Heart left ventricle (tissue), 13 donors: ENCODE data around the gene CTSF.

Experiments used
- CTCF ChIP-seq, 12 donors: fragments of 200-600 bp; sonication (generic) in 4 of 12; IDR thresholded peaks; one replicate each; pipeline versions ENCODE4 v1.5.0 to v1.8.0; 2018 to 2022; ENCODE audit warnings: antibody characterized with exemption in 12 of 12, mild to moderate bottlenecking in 5 of 12
- POLR2A ChIP-seq, 2 donors: fragments of 450-650 bp; IDR thresholded peaks; one replicate each; pipeline ENCODE4 v1.6.1; 2017; ENCODE audit warnings: antibody characterized with exemption in 2 of 2, mild to moderate bottlenecking in 2 of 2, moderate library complexity in 2 of 2
- donor health status: ischemic (EF 13 %, LVEDD 7.1; RV severe dilation, severe dysfunction).
- donor health status: DM: no; HTN: yes; CAD: no.
- donor health status: DM: no; HTN: no; CAD: no.
- donor health status: ischemic (EF 25% LVEDD 6.9; RV normal size, moderate dysfunction).
- donor health status: ischemic (EF 25% LVEDD 5.7; RV mildly dilated, moderate dysfunction).
- donor health status: ischemic (EF 35%, LVEDD 5.7; RV mildly dilated, moderate dysfunction).
- donor health status: nonischemic (EF 11% LVEDD 7.7; RV severe dilation, severe dysfunction).
- donor health status: DM: yes; HTN: yes; CAD: no.
- donor health status: PGD.
- donor health status: ischemic (EF 29% LVEDD 5.4; RV normal size, mild dysfunction).
- donor health status: nonischemic (EF 23%, LVEDD 6.1; RV moderate dilation, normal function).

- TF ChIP-seq CTCF (IDR thresholded peaks at IDR 0.05) = no peak
- TF ChIP-seq POLR2A (IDR thresholded peaks at IDR 0.05) = no peak
Observed at GRCh38 chr11:66541892-66542291, 26.5 kb downstream of the CTSF start.
